ENCODE measurements around the gene ATG5. TPM values are rescaled to one million over a fixed set of nuclear protein-coding genes. Genes with fewer than 3 reads are reported as not detected.
"Not testable (repeated sequence)": the region's sequence is repeated elsewhere in the genome, so short reads cannot be mapped to it uniquely, and the experiment has no call there.

The ATG5 gene
- total RNA-seq, 1 donor from 2014 or later: 87.2 TPM

- not testable (repeated sequence) for DNase-seq (ENCODE audit: low spot score in 2 of 2); FAIRE-seq
Measured at GRCh38 chr6:106264433-106264832, 61.1 kb downstream of the ATG5 start.

DNA sequence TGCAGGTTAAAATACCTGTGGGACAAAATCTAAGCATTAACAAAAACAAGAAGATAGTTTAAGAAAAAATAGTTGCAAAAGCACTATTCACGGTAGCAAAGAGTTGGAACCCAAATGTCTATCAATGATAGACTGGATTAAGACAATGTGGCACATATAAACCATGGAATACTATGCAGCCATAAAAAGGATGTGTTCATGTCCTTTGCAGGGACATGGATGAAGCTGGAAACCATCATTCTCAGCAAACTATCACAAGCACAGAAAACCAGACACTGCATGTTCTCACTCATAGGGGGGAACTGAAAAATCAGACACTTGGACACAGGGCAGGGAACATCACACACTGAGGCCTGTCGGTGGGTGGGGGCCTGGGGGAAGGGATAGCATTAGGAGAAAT lies 65.8 kb downstream of the ATG5 start:
- DNase-seq (ENCODE audit: low spot score in 2 of 2); FAIRE-seq: not testable (repeated sequence)

DNA sequence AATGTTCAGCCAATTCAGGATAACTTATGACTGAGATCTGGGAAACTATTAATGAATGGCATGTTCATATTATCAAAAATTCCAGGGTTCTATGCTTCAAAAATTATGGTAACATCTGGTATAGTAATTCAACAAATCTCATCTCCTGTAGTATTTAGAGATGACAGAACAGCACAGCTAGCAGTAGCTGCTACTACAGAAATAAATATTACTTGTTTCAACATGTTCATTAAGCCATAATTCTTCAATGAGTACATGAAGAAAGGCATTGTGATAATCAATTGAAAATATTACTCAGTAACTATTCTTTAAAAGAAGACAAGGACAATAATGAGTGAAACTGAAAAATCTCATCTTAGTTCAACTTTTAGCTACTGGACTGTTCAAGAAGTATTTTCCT lies 66.8 kb downstream of the ATG5 start:
- DNase-seq (ENCODE audit: low spot score in 2 of 2) (no peak), FAIRE-seq (no peak)

DNA sequence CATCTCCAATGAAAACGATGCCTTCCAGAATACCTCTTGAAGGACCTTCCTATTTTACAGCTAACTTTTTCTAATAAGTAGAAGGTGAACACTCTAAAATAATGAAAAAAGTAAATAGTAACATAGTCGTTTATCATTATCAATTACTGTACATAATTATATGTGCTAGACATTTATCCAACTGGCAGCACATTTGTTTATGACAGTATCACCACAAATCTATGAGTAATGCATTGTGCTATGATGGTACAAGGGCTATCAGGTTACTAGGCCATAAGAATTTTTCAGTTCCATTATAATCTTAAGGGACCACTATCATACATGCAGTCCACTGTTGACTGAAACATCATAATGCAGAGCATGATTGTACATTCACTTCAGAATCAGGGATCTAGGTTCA lies 68.4 kb downstream of the ATG5 start:
- DNase-seq (ENCODE audit: low spot score in 2 of 2) (no peak), FAIRE-seq (no peak)

DNA sequence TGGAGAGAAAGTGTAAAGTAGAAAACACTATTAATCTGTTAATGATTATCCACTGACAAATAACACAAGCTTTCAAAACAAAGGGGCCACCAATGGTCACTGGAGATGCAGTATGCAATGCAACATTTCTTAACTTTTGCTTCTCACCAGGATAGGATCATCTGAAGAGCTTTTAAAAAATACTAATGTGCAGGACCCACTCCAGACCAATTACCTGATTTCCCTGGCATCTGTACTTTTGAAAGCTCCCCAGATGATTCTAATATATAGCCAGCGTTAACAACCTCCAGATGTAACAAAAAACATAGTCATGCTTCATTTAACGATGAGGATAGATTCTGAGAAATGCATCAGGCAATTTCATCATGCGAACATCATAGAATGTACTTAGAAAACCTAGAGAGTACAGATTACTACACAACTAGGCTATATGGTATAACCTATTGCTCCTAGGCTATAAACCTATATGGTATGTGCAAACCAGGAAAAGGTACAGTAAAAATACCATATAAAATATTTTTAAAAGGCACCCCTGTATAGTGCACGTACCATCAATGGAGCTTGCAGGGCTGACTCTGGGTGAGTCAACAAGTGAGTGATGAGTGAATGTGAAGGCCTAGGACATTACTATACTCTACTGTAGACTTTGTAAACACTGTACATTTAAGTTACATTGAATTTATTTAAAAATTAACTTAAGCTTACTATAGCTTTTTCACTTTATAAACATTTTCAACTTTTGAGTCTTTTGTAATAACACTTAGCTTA lies 69.2 kb downstream of the ATG5 start:
- FAIRE-seq (no peak), DNase-seq (ENCODE audit: low spot score in 2 of 2) (no peak)

DNA sequence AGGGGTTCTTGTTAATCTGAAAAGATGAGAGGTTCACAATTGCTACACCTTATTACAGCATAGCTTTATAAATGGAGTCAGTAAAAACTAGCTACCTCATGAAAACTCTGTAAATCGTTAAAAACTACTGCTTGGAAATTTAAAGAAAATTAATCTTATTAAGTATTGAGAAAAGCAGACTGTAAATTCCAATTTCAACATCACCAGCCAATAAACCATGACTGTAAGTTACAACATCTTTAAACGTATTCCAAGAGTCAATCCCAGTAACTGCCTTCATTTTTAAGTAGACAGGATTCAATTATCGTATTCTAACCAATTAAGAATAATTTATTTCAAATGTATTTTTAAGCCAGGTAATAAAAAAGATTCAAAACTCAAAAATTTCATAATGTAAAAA lies 70.3 kb downstream of the ATG5 start:
- no peak for DNase-seq (ENCODE audit: low spot score in 2 of 2)
- FAIRE-seq: no peak

- FAIRE-seq (no peak), DNase-seq (ENCODE audit: low spot score in 2 of 2) (no peak)
Measured at GRCh38 chr6:106254636-106255035, 70.9 kb downstream of the ATG5 start.

GRCh38 chr6:106253731-106254130 lies 71.8 kb downstream of the ATG5 start:
- FAIRE-seq (no peak), DNase-seq (ENCODE audit: low spot score in 2 of 2) (no peak)

GRCh38 chr6:106253172-106253571 lies 72.4 kb downstream of the ATG5 start:
- no peak for FAIRE-seq
- DNase-seq (ENCODE audit: low spot score in 2 of 2): no peak

DNA sequence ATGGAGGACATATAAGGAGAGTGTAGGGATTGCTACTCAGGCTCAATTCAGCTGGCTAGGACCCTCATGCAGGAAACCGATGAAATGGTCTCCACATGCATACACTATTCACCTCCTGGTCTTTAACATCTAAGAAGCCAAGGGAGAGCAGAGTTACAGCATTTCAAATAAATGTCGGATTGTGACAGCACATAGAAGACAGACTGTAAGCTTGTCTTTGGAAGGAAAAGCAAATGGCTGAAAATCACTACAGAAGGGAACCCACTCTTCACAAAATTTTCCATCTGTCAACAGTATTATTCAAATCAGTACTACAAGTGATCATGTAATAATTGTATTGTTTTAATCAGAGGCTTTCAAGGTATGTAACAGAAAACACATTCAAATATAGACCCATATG lies 72.9 kb downstream of the ATG5 start:
- no peak for FAIRE-seq
- DNase-seq (ENCODE audit: low spot score in 2 of 2): no peak

GRCh38 chr6:106251531-106252255 lies 73.9 kb downstream of the ATG5 start:
- not testable (repeated sequence) for DNase-seq (ENCODE audit: low spot score in 2 of 2); FAIRE-seq

DNA sequence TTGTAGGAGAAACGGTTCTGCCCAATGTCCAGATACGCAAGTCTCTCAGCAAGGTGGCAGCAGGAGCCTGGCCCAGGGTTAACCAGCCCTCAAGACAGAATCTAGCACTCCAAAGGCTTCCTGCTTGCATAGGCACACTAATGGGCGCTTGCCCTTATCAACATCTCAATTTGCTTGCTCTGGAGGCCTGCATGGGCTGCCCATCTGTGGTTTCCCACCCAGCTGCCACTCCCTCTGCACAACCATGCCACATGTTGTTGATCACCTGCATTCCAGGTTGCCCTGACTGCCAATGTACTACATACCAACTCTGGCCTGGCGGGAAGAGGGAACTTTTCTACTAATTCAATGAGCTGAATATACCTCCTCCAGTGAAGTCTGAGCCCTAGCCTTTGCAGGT lies 74.6 kb downstream of the ATG5 start:
- no peak for DNase-seq (ENCODE audit: low spot score in 2 of 2)
- no peak for FAIRE-seq

DNA sequence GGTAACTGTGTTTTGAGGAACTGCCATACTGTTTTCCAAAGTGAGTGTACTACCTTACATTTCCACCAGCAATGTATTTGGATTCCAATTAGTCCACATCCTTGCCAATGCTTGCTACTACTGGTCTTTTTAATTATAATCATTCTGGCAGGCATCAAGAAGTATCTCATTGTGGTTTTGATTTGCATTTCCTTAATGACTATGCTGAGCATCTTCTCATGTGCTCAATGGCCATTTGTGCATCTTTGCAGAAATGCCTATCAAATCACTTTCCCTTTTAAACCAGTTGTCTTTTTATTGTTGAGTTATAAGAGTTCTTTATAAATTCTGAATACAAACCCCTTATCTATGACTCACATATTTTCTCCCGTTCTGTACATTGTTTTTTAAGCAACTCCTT lies 75.9 kb downstream of the ATG5 start:
- FAIRE-seq: no peak

DNA sequence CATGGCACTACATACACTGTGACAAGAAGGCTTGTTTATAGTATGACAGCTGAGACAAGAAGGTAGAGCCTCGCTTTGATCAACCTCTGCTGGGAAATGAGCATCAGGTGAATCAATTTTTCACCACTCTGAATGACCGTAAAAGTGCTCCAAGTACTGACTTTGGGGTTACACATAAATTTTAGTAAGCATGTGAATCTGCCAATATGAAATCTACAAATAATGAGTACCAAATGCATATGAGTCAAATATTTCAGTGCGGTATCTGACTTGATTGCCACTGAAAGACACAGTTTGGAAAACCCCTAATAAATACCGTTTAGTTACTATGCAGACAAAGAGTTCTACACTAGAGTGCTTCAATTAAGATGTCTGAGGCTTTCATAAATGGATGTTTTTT lies 77.8 kb downstream of the ATG5 start:
- DNase-seq (ENCODE audit: low spot score in 2 of 2) (no peak), FAIRE-seq (no peak)

More for the DNA sequence above, 75.9 kb downstream of the ATG5 start:
- no peak for DNase-seq (ENCODE audit: low spot score in 2 of 2)

- FAIRE-seq (no peak), DNase-seq (ENCODE audit: low spot score in 2 of 2) (no peak)
Measured at GRCh38 chr6:106247293-106247692, 78.3 kb downstream of the ATG5 start.

- no peak for DNase-seq (ENCODE audit: low spot score in 2 of 2)
Measured at GRCh38 chr6:106244931-106245330, 80.6 kb downstream of the ATG5 start.

GRCh38 chr6:106244521-106244920 lies 81.0 kb downstream of the ATG5 start:
- FAIRE-seq: no peak

More at GRCh38 chr6:106244931-106245330, 80.6 kb downstream of the ATG5 start:
- FAIRE-seq: no peak

DNA sequence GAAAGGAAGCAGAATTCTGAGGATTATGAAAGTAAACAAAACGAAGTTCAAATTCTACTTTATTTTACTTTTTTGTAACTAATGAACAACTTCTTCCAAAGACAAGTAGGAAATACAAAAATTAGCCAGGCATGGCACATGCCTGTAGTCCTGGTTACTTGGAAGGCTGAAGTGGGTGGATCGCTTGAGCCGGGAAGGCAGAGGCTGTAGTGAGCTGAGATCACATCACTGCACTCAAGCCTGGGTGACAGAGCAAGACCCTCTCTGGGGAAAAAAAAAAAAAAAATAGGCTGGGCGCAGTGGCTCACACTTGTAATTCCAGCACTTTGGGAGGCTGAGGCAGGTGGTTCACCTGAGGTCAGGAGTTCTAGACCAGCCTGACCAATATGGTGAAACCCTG lies 82.3 kb downstream of the ATG5 start:
- no peak for FAIRE-seq
- no peak for DNase-seq (ENCODE audit: low spot score in 2 of 2)

More at GRCh38 chr6:106244521-106244920, 81.0 kb downstream of the ATG5 start:
- DNase-seq (ENCODE audit: low spot score in 2 of 2): no peak

DNA sequence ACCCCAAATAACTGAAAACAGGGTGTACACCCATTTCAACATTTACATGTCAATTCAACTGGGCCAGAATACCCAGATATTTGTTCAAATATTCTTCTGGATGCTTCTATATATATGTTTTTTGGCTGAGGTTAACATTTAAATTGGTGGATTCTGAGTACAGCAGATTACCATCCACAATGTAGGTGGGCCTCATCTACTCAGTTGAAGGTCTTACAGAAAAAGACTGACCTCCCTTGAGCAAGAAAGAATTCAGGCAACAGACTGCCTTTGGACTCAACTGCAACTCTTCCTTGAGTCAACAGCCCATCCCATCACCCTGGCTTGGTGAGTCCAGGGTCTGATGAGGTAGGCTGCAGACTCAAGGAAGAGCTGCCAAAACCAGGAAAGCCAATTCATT lies 84.1 kb downstream of the ATG5 start:
- FAIRE-seq: no peak
- DNase-seq (ENCODE audit: low spot score in 2 of 2): no peak

DNA sequence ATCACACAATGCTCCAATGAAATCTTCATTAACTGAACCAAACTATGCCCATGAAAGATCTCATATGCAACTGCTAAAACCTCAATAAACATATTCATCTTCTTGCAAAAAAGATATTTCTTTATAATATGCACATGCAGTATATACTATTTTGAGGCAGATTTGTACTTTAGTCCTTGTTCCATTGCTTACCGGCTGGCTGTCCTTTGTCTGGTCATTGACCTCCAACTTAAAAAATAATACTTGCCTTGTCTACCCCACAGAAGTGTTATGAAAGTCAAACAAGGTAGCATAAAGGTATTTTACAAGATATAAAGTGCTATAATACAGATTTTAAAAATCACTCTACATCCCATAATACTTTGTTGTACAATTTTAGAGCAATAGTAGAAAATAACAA lies 88.3 kb downstream of the ATG5 start:
- FAIRE-seq: no peak
- DNase-seq (ENCODE audit: low spot score in 2 of 2): no peak

DNA sequence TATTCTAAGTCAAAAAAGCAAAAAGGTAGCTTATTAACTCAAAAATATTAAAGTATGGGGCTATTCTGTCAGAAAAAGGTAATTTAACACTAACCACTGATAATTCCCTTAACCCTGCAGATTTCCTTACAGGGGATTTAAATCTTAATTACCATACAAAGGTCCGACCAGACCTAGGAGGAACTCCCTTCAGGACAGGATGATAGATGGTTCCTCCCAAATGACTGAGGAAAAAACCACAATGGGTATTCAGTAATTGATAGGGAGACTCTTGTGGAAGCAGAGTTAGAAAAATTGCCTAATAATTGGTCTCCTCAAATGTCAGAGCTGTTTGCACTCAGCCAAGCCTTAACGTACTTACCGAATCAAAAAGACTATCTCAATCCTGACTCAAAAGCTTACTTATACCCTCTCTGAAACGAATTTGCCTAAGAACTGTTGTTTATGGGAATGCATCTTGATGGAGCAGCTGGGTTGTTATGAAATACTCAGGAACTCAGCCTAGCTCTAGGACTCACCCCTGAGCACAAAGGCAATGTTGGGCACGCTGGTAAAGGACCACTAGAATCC lies 95.6 kb downstream of the ATG5 start:
- DNase-seq (ENCODE audit: low spot score in 2 of 2); FAIRE-seq: not testable (repeated sequence)
